NOMO-1 (cell line): Measurements from ENCODE around the gene PDIA6.
"Not testable (repeated sequence)": the region's sequence is repeated elsewhere in the genome, so short reads cannot be mapped to it uniquely, and the experiment has no call there.

Experiments used
- DNase-seq, 2 experiments: peaks; one replicate each; lab custom pipeline; 2025; ENCODE audit not compliant: unreplicated experiment in 2 of 2; lab: John Stamatoyannopoulos, UW

PDIA6 gene

GRCh38 chr2:10834068-10834655 is 21.6 kb upstream of the PDIA6 start:
- peak; percentile 22 to 58 for DNase-seq

GRCh38 chr2:10833021-10833420 is 20.4 kb upstream of the PDIA6 start:
- DNase-seq = no peak

- DNase-seq = peak; percentile 84 to 88
These were observed 19.8 kb upstream of the PDIA6 start for GRCh38 chr2:10832203-10832936.

- no peak for DNase-seq
These were observed 18.9 kb upstream of the PDIA6 start for GRCh38 chr2:10831400-10831985.

GRCh38 chr2:10830641-10831399 is 18.2 kb upstream of the PDIA6 start:
- DNase-seq = no peak

GRCh38 chr2:10830203-10830602 is 17.6 kb upstream of the PDIA6 start:
- DNase-seq = no peak

GRCh38 chr2:10829299-10829698 is 16.7 kb upstream of the PDIA6 start:
- DNase-seq = no peak

GRCh38 chr2:10828346-10828745 is 15.8 kb upstream of the PDIA6 start:
- no peak for DNase-seq

- DNase-seq = no peak
These were observed 14.0 kb upstream of the PDIA6 start for GRCh38 chr2:10826625-10827024.

GRCh38 chr2:10826026-10826425 is 13.4 kb upstream of the PDIA6 start:
- DNase-seq = peak in 1 of 2 experiments; percentile 20

- DNase-seq = no peak
These were observed 11.6 kb upstream of the PDIA6 start for GRCh38 chr2:10824191-10824590.

GRCh38 chr2:10820978-10821695 is 8.6 kb upstream of the PDIA6 start:
- peak; percentile 35 to 73 for DNase-seq

GRCh38 chr2:10820562-10820961 is 8.0 kb upstream of the PDIA6 start:
- no peak for DNase-seq

GRCh38 chr2:10819714-10820314 is 7.2 kb upstream of the PDIA6 start:
- no peak for DNase-seq

- DNase-seq = no peak
These were observed 6.4 kb upstream of the PDIA6 start for GRCh38 chr2:10818984-10819383.

GRCh38 chr2:10818305-10818704 is 5.7 kb upstream of the PDIA6 start:
- DNase-seq = not testable (repeated sequence)

- DNase-seq = no peak
These were observed 4.8 kb upstream of the PDIA6 start for GRCh38 chr2:10817413-10817812.

GRCh38 chr2:10814571-10815331 is 2.2 kb upstream of the PDIA6 start:
- no peak for DNase-seq

GRCh38 chr2:10814142-10814541 is 1.6 kb upstream of the PDIA6 start:
- DNase-seq = no peak
